Posterior cingulate gyrus (tissue), 11 donors: Measurements from ENCODE around the gene SRSF7.
A peak's percentile ranks its signal among the peaks of the same experiment; 100 is the strongest.
"Not testable (repeated sequence)": the region's sequence is repeated elsewhere in the genome, so short reads cannot be mapped to it uniquely, and the experiment has no call there.

Experiments
- DNase-seq, 10 donors: peaks; one replicate each; pipeline versions ENCODE4 v3.0.0 to v3.0.0-alpha.2; 2020 to 2021; ENCODE audit warnings: mixed read lengths in 3 of 10
- intact Hi-C: fragments of 100-400 bp; cut with DNase I; formaldehyde crosslinking; loops from one replicate; pipeline ENCODE4 v1.15.1; 2023

SRSF7 gene

DNA sequence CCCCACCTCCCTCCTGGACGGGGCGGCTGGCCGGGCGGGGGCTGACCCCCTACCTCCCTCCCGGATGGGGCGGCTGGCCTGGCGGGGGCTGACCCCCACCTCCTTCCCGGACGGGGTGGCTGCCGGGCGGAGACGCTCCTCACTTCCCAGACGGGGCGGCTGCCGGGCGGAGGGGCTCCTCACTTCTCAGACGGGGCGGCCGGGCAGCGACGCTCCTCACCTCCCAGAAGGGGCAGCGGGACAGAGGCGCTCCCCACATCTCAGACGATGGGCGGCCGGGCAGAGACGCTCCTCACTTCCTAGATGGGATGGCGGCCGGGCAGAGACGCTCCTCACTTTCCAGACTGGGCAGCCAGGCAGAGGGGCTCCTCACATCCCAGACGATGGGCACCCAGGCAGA lies 4.7 kb upstream of the SRSF7 start:
- intact Hi-C loops, DNase-seq: not testable (repeated sequence)

DNA sequence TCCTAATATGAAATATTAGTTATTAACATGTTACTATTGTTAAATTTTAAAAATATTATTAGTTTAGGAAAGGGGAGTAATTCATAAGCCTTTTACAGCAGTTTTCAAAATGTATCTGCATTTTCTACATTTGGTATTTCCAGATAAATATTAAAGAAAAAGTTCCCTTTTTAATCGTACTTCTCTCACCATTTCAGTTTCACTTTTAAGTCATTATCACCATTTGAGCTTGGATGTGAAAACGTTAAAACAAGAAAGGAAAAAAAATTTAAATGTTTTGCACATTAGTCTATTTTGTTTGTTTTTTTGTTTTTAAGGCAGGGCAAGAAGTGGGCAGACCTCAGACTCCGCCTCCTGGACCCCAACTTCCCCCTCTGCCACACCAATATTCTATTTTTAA lies 3.3 kb upstream of the SRSF7 start:
- intact Hi-C loops = no loop called here
- DNase-seq = no peak

DNA sequence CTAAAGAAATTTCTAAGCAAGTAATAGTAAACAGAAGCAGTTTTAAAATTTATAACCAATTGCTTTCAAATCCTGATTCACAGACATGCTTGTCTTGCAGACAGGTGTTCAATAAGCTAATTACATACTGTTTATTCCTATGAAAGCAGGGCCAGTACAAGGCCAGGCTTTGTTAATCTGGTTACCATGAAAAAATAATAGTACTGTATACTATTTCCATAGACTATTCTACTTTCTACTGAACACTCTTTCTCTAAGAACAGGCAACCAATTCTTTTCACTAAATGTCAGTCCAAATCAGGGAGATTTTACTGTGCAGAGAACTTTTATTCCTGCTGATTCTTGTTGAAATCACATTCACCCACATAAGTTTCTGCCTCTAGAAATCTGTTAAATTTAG lies 2.9 kb upstream of the SRSF7 start:
- intact Hi-C loops = no loop called here
- DNase-seq = no peak

- intact Hi-C loops = loop anchor here (1.0 to 2.0 kb wide), 2 partner anchors 26 to 149 kb away; partner anchors contain the start of genes GEMIN6 and HNRNPLL
- peak in 1 of 10 donors; percentile 17 for DNase-seq
Observed at GRCh38 chr2:38751596-38752410, 642 bp upstream of the SRSF7 start.

DNA sequence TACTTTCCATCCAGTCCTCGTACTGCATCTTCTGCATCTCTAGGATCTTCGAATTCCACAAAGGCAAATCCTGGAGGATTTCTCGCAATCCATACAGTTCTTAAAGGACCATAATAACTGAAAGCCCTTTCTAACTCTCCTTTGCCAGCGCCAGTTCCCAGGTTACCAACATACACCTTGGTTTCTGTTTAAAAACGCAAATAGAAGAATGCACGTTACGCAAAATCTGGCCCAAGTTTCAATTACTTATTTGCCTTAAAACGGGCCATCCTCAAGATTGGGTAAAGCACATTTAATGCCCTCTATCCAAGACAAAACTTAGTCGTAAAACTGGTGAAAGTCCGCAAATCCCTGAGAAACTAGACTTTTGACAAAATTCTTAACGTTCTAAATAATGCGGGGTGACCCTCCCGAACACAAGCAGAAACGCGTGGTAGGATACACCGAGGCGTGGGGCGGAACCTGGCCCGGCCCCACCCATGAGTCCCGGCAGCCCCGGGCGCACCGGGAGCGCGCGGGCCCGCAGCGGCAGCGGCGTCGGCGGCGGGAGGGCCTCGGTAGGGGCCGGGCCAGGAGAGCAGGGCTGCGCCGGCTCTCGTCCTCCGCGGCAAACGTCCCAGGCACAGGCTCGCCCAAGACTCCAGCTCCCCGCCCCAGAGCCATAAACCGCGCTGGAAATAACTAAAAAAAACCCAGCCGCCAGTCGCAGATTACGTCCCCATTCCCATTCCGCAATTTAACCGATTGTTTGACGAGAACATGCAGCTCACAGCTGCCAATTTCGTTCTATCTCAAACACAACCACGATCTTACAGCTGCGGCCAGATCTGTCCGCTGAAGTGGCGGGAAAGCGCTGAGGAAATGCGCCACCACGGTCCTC lies 910 bp downstream of the SRSF7 start:
- DNase-seq = peak; percentile 22 to 93 (median 46)
- intact Hi-C loops = loop anchor here (2.0 kb wide), 1 partner anchor 147 kb away; the partner anchor contains the start of gene HNRNPLL

- no peak for DNase-seq
- intact Hi-C loops = no loop called here
Observed at GRCh38 chr2:38748943-38749804, 2.0 kb downstream of the SRSF7 start.

GRCh38 chr2:38748391-38748790 lies 2.8 kb downstream of the SRSF7 start:
- no peak for DNase-seq
- intact Hi-C loops = no loop called here

- intact Hi-C loops = no loop called here
Observed at GRCh38 chr2:38747819-38748218, 3.3 kb downstream of the SRSF7 start.

GRCh38 chr2:38747007-38747424 lies 4.1 kb downstream of the SRSF7 start:
- intact Hi-C loops = no loop called here

More at GRCh38 chr2:38747819-38748218, 3.3 kb downstream of the SRSF7 start:
- no peak for DNase-seq

DNA sequence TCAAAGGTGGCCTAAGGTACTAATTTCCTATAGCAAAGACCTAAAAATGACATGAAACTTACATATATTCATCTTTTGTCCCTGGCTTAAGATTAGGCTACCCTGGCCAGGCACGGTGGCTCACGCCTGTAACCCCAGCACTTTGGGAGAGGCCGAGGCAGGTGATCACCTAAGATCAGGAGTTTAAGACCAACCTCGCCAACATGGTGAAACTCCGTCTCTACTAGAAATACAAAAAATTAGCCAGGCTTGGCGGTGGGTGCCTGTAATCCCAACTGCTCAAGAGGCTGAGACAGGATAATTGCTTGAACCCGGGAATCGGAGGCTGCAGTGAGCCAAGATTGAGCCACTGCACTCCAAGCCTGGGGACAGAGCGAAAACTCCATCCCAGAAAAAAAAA lies 5.9 kb downstream of the SRSF7 start:
- intact Hi-C loops = no loop called here

More at GRCh38 chr2:38747007-38747424, 4.1 kb downstream of the SRSF7 start:
- DNase-seq = no peak

DNA sequence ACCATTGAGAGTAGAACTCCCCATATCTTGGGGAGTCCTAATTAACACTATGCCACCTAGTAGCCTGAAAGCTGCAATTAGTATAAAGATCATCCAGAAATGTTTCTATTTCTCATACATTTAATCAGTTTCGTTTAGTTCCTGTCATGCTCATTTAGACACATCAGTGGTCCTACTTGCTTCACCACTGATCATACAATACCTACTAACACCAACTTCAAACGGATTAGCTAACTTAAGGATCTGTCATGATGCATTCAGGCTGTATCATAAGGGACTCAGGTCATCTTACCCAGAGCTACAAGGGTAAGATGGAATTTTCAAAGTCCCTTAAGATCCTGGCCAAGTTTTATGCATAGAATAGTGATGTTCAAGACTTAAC lies 6.8 kb downstream of the SRSF7 start:
- DNase-seq = no peak
- intact Hi-C loops = no loop called here

More for the DNA sequence above, 5.9 kb downstream of the SRSF7 start:
- no peak for DNase-seq

- intact Hi-C loops = no loop called here
- DNase-seq = no peak
Observed at GRCh38 chr2:38743672-38744398, 7.3 kb downstream of the SRSF7 start.

DNA sequence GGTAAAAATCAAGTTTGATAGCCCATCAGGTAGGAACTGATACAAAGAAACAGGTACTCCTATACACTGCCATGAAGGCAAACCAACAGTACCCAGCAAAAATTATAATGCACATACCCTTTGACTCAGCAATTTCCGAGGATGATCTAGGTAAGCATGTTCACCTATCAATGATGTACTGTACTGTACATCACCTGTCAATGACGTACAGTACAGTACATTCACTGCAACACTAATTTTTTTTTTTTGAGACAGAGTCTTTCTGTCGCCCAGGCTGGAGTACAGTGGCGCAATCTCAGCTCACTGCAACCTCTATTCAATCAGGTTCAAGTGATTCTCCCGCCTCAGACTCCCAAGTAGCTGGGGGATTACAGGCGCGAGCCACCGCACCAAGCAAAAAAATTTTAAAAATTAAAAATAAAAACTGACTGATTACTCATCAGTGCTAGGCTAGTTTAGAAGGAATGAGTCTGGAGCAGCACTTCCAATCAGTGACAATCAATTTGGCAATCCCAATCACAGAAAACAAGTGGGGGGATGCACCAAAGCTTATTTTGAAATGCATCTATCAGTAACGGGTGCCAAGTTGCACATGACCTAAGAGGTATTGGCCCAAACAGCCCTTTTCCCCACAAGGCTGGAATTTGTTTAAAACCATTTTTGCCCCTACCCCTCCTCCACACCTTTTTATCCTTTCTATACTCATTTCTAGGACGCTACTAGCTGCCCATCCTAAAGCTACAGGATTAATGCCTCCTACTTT lies 8.2 kb downstream of the SRSF7 start:
- DNase-seq = no peak
- intact Hi-C loops = no loop called here

- DNase-seq = no peak
- intact Hi-C loops = loop anchor here (2.0 kb wide), 1 partner anchor 160 kb away; no protein-coding TSS in a partner anchor
Observed at GRCh38 chr2:38740851-38741731, 10.1 kb downstream of the SRSF7 start.

DNA sequence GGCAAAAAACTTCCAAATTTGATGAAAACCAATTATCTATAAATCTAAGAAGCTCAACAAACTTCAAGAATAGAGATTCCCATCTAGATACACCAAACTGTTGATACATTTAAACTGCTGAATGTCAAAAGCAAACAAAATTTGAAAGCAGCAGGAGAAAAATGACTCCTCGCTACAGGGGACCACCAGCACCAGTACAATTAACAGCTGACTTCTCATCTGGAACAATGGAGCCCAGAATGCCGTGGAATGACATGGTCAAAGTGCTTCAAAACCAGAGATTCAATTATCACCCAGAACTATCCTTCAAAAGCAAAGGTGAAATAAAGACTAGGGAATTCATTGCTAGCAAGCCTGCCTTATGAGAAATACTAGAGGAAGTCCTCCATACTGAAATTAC lies 11.6 kb downstream of the SRSF7 start:
- DNase-seq = no peak
- intact Hi-C loops = no loop called here

- intact Hi-C loops = no loop called here
- no peak for DNase-seq
Observed at GRCh38 chr2:38737925-38738324, 13.2 kb downstream of the SRSF7 start.

GRCh38 chr2:38737000-38737698 lies 14.0 kb downstream of the SRSF7 start:
- intact Hi-C loops = not testable (repeated sequence)
- peak in 2 of 10 donors; percentile 18 to 34 for DNase-seq
